Activated T-cell treated with anti-CD3 and anti-CD28 coated beads for 48 hours (primary cell): Measurements from ENCODE around the gene PSMC4.

ENCODE experiments used
- DNase-seq: peaks from one replicate; pipeline ENCODE4 v3.0.0-alpha.2; 2020; ENCODE audit warnings: low read depth

PSMC4 gene

GRCh38 chr19:39970675-39971379 is at the start of gene PSMC4:
Gene PSMC4 (plus strand): TSS chr19:39971165. CDS start chr19:39971203, 38 bp downstream.
- peak; percentile 98 for DNase-seq

DNA sequence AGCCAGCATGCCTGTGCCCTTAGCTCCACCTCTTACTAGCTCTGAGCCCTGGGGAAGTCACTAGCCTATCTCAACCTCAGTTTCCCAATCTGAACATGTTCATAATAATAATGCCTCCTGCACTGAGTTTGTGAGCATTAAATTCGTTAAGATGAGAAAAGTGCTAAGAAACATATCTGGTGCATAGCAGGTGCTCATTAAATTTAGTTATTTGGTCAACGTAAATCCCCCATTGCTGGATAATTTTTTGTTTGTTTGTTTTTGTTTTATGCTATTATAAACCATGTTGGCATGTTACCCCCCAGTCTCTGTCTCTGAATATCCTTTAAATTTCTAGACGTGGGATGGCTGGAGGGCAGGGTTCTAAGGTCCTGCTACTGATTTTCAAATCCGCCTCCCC is 47.1 kb upstream of the PSMC4 start:
- no peak for DNase-seq

DNA sequence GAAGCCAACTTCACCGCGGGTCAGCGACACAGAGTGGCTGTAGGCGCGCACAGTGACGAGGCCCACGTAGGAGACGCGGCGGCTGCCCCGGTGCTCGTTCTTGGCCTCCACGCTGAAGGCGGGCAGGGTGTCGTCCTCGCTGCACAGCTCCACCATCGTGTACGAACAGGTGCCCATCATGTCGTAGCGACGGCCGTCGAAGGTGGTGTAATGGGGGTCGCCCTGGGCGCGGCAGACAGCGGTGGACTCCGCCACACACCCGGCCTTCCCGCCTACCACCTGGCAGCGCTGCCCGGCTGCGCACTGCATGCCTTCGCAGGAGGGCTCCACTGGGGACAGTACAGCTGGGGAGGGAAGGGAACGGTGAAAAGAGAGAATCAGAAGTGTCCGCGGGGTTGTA is 46.6 kb upstream of the PSMC4 start:
- DNase-seq: no peak

DNA sequence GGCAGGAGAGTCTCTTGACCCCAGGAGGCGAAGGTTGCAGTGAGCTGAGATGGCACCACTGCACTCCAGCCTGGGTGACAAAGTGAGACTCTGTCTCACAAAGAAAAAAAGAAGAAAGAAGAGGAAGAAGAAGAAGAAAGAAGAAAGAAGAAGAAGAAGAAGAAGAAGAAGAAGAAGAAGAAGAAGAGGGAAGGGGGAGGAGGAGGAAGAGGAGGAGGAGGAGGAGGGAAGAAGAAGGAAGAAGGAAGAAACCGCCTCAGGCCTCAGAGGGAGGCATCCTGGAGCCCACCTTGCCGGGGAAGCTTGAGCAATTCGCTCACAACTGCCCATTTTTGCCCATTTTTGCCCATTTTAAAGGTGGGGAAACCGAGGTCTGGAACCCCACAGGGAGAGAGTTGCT is 46.0 kb upstream of the PSMC4 start:
- no peak for DNase-seq

GRCh38 chr19:39926170-39926760 is 44.7 kb upstream of the PSMC4 start:
- DNase-seq: no peak

GRCh38 chr19:39927076-39927475 is 43.9 kb upstream of the PSMC4 start:
- no peak for DNase-seq

- no peak for DNase-seq
Observed at GRCh38 chr19:39927524-39928356, 43.2 kb upstream of the PSMC4 start.

DNA sequence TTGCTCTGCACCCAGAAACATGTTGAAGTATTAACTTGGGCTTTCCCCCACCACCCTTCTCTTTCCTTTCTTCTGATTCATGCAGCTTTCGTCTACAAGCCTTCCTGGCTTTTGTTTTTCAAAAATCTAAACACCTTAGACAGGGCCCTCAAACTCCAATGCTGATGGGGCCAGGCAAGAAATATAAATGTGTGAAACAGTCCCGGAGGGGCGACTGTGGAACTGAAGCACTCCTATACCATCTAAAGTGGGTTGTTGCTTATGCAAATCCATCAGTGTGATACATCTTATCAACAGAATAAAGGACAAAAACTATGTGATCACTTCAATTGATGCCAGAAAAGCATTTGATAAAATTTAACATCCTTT is 42.6 kb upstream of the PSMC4 start:
- no peak for DNase-seq

DNA sequence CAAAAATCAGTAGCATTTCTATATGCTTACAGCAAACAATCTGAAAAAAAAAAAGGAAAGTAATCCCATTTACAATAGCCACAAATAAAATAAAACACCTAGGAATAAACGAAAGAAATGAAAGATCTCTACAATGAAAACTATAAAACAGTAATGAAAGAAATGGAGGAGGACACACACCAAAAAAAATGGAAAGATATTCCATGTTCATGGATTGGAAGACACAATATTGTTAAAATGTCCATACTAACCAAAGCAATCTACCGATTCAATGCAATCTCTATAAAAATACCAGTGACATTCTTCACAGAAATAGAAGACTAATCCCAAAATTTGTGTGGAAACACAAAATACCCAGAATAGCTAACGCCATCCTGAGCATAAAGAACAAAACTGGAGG is 41.2 kb upstream of the PSMC4 start:
- DNase-seq: no peak

DNA sequence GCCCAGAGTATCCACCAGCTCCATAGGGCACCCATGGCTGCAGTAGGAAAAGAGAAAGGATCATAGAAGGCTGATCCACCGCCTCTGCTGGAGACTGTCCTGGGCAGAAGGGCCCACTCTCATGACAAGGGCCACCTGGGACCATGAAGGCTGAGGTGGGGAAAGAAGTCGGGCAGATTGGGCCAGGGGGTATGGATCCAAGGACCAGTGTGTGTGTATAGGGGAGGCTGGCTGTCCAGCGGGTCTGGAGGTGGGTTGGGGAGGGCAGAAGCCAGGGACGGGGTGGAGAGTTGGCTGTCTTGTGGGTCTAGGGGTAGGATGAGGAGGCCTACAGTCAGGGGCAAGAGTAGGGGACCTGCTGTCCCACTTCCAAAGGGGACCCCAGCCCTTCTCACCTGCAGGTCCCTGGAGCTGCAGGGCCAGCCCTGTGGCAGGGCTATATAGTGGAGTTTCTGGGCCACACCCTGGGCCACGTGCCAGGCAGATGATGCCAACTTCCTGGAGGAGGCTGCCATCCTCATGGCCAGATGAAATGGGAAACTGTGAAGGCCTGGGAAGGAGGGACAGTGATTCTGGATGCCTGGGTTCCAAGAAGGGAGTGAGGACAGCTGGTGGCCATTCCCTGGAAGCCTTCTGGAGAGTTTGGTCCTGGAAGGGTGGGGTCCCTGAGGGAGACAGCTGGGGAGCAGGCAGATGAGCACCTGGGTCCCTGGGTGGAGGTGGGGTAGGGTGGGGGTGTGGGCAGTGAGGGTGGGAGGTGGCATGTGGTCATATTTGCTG is 36.2 kb upstream of the PSMC4 start, which contains the start of gene FCGBP:
TSS of gene FCGBP (minus strand) at position 51 of the 780 bp plus-strand sequence.
- DNase-seq: no peak

DNA sequence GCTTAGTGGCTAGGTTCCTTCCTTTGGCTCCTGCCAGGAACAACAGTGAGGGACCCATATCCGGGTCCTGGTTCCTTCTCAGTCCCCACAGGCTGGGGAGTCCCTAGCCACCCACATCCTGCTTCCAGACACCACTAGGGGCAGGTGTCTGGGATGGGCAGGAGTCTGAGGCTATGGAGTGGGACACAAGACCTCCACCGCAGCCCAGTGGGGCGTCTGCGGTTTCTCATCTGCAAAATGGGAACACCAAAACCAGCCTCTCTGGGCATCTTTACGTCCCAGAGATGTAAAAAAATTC is 35.7 kb upstream of the PSMC4 start:
- DNase-seq: no peak

DNA sequence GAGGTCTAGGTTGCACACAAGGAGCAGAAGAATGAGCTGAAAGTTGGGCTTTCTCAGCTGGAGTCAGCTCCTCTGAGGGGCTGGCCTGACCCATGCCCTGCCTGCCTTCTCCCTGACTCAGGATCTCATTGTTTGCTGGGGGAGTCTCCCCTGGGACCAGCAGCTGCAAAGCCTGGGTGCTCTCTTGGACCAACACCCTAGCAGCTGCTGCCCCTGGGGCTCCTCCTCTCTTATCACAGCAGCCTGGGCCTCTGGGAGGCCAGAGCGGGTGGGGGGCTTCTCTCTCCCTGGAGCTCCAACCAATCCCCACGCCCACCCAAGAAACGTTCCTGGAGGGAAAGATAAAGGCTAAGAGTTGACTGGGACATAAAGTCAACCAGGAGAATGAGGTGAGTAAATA is 34.9 kb upstream of the PSMC4 start:
- DNase-seq: no peak

DNA sequence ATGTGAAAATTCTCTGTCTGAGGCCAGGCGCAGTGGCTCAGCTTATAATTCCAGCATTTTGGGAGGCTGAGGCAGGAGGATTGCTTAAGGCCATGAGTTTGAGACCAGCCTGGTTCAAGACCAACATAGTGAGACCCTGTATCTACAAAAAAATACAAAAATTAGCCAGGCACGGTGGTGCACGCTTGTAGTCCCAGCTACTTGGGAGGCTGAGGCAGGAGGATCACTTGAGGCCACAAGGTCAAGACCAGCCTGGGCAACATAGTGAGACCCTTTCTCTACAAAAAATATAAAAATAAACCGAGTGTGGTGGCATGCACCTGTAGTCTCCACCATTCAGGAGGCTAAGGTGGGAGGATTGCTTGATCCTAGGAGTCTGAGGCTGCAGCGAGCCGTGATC is 34.3 kb upstream of the PSMC4 start:
- DNase-seq: no peak

- DNase-seq: no peak
Observed at GRCh38 chr19:39937094-39937720, 33.8 kb upstream of the PSMC4 start.

DNA sequence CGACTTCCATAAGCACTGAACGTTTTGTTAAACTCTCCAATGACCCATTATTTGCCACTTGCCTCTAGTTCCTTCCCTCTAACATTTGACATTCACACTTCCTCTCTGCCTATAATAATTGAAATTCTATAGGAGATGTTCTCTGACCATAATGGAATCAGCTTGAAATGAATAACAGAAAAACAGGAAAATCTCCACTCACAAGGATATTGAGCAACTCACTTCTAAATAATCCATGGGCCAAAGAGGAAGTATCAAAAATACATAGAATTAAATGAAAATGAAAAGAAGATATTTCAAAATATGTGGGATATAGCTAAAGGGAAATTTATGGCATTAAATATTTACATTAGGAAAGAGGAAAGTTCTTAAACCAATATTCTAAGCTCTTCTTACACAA is 33.2 kb upstream of the PSMC4 start:
- DNase-seq: no peak

GRCh38 chr19:39939556-39939955 is 31.4 kb upstream of the PSMC4 start:
- DNase-seq: no peak

GRCh38 chr19:39940221-39940833 is 30.6 kb upstream of the PSMC4 start:
- no peak for DNase-seq

- DNase-seq: no peak
Observed at GRCh38 chr19:39941151-39941550, 29.8 kb upstream of the PSMC4 start.

GRCh38 chr19:39941615-39942365 is 29.2 kb upstream of the PSMC4 start:
- no peak for DNase-seq

DNA sequence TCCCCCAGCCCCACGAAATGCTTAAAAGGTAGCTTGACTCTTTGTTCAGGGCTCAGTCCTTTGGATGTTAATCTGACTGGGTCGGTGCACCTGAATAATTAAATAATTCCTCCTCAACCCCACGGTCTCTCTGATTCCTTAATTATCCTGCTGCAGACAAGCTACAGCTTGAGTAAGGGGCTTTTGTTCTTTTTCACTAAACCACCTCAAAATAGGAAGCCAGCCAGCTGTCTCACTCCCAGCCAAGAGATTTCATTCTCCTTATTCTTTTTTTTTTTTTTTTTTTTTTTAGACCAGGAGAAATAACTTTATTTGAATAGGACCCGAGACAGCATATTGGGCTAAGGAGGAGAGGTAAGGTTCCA is 28.6 kb upstream of the PSMC4 start:
- no peak for DNase-seq

DNA sequence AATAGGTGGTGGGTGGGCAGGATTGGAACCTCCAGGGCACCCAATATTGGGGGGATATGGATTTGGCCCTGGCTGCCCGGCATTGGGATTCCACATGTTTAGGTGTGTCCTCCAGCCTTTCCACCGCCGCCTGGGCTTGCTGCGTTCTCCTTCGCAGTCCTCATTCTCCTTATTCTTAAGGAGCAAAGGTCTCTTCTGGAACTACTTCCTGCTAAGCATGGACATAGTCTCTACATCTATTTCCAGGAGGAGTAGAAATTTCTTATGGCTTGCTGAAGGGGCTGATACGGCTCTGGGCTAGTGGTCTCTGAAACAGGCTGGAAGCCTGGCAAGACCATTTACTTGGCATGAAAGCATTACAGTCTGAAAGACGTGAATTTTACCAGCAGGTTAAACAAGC is 27.4 kb upstream of the PSMC4 start:
- no peak for DNase-seq
